22Rv1 (cell line): ENCODE results near the gene IL2RA.

Source experiments
- ZFX ChIP-seq: fragments of 450-650 bp; IDR thresholded peaks from 2 replicates; pipeline ENCODE4 v1.6.1; 2017; ENCODE audit warnings: antibody characterized with exemption, borderline replicate concordance
- TF ChIP-seq, protein P1 (sequence below): fragments of 450-650 bp; IDR thresholded peaks from 2 replicates; pipeline ENCODE4 v1.5.1; 2017; ENCODE audit warnings: mild to moderate bottlenecking

GRCh38 chr10:6108631-6109443, 46.7 kb upstream of the IL2RA start:
- TF ChIP-seq, protein P1, sequence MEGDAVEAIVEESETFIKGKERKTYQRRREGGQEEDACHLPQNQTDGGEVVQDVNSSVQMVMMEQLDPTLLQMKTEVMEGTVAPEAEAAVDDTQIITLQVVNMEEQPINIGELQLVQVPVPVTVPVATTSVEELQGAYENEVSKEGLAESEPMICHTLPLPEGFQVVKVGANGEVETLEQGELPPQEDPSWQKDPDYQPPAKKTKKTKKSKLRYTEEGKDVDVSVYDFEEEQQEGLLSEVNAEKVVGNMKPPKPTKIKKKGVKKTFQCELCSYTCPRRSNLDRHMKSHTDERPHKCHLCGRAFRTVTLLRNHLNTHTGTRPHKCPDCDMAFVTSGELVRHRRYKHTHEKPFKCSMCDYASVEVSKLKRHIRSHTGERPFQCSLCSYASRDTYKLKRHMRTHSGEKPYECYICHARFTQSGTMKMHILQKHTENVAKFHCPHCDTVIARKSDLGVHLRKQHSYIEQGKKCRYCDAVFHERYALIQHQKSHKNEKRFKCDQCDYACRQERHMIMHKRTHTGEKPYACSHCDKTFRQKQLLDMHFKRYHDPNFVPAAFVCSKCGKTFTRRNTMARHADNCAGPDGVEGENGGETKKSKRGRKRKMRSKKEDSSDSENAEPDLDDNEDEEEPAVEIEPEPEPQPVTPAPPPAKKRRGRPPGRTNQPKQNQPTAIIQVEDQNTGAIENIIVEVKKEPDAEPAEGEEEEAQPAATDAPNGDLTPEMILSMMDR: peak; percentile 83
- TF ChIP-seq ZFX: no peak
